ENCODE data around the gene ADAM33. TPM values are rescaled to one million over a fixed set of nuclear protein-coding genes. Genes with fewer than 3 reads are reported as not detected.

Gene ADAM33
- polyA plus RNA-seq, 1 donor = 15.5 TPM

DNA sequence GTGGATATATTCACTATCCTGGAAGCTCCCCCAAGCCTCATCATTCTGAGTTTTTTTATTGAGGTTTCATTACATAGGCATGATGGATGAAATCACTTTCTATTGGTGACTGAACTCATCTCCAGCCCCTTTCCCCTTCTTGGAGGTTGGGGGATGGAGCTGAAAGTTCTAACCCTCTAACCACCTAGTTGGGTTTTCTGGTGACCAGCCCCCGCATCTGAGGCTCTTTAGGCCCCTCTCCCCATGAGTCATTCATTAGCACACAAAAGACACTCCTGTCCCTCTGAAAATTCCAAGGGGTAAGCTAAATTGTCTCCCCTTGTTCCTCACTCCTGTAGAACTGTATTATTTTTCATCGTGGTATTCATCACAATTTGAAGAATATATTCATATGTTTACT, 51.9 kb downstream of the ADAM33 start:
- Histone ChIP-seq H3K9me3 (ENCODE audit: control insufficient read depth, low read depth, low read length) (no peaks in the 10 kb centered on the region), H3K4me1 (ENCODE audit: control insufficient read depth, insufficient read depth, low read length) (no peaks in the 10 kb centered on the region), H3K27ac (ENCODE audit: low read length) (no peak overlapping the region), H3K27me3 (ENCODE audit: control insufficient read depth, insufficient read depth, low read length) (no peaks in the 10 kb centered on the region), H3K36me3 (ENCODE audit: control insufficient read depth, insufficient read depth, low read length) (peaks cover 40% of the 10 kb centered on the region), H3K4me3 (ENCODE audit: low read length) (no peak overlapping the region)
- DNase-seq = no peak
- WGBS (ENCODE audit: insufficient coverage, low lambda C conversion rate) = no CpG with 5 or more reads among the region's 2 CpGs

DNA sequence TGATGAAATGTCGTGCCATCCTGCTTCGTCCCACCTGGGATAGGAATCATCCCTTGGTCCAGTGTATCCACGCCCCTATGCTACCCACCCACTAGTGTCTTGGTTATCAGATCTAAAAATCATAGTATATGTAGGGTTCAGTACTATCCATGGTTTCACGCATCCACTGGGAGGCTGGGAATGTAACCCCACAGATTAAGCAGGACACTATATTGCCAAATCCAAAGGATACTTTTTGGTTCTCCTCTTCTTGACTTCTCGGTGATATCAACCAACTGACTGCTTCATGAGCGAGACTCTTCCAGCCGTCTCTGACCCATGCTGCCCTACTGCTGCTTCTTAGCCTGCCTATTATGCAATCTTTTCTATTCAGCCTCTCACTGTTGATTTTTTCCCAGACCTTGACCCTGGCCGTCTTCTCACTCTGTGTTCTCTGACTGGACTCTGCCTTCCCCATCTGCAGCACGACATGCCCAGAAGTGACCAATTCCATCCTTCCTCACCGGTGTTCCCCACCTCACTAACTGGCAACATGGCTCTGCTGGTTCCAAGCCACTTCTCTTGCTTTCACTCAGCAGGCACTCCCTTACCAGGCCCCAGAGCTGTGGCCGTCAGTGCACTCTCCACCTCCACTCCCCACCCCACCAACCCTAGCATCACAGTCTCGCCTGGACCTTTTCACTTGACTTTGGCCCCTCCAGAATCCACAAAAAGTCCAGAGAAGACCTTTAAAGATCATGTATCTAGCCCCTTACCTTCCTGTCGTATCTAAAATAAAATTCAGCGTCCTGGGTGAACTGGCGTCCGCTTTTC, 53.1 kb downstream of the ADAM33 start:
- Histone ChIP-seq H3K4me1 (ENCODE audit: control insufficient read depth, insufficient read depth, low read length) (no peaks in the 10 kb centered on the region), H3K36me3 (ENCODE audit: control insufficient read depth, insufficient read depth, low read length) (peaks cover 34% of the 10 kb centered on the region), H3K9me3 (ENCODE audit: control insufficient read depth, low read depth, low read length) (no peaks in the 10 kb centered on the region), H3K4me3 (ENCODE audit: low read length) (no peak overlapping the region), H3K27me3 (ENCODE audit: control insufficient read depth, insufficient read depth, low read length) (no peaks in the 10 kb centered on the region), H3K27ac (ENCODE audit: low read length) (no peak overlapping the region)
- no peak for DNase-seq
- WGBS (ENCODE audit: insufficient coverage, low lambda C conversion rate) = 93% methylated on average over 6 of the region's 16 CpGs

DNA sequence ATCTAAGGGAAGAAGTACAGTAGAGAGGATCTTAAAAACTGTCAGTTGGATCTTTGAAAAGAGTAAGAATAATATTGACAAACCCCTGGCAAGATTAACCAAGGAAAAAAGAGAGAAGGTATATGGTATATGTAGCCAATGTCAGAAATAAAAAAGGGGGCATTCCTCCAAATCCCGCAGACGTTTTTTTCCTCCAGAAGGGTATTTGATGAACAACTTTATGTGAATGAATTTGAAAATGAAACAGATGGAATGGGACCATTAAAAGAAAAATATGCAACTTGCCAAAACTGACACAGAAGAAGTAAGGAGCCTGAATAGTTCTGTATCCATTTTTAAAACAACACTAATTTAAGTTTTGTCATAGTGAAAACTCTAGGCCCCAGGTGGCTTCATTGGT, 54.3 kb downstream of the ADAM33 start:
- no CpG with 5 or more reads among the region's 2 CpGs for WGBS (ENCODE audit: insufficient coverage, low lambda C conversion rate)
- Histone ChIP-seq H3K27me3 (ENCODE audit: control insufficient read depth, insufficient read depth, low read length) (no peaks in the 10 kb centered on the region), H3K4me1 (ENCODE audit: control insufficient read depth, insufficient read depth, low read length) (no peaks in the 10 kb centered on the region), H3K27ac (ENCODE audit: low read length) (no peak overlapping the region), H3K4me3 (ENCODE audit: low read length) (no peak overlapping the region), H3K36me3 (ENCODE audit: control insufficient read depth, insufficient read depth, low read length) (peaks cover 35% of the 10 kb centered on the region), H3K9me3 (ENCODE audit: control insufficient read depth, low read depth, low read length) (no peaks in the 10 kb centered on the region)
- no peak for DNase-seq

DNA sequence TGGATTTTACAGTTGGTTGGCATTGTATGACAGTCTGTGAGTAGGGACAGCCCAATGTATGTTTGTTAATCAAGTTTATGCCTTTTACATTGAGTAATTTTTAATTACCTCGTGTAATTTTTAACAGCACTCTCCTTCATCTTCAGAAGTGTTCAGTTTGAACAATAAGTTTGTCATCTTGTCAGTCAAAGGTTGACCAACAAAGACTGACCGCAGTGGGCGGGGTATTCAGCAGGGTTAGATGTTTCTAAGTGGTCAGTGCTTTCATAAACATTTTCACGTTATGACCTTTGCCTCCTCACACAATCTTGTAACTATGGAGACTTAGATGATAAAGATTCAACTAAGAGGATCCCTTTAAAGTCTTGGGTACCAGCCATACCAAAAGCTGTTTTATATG, 59.4 kb downstream of the ADAM33 start:
- Histone ChIP-seq H3K4me3 (ENCODE audit: low read length) (no peak overlapping the region), H3K9me3 (ENCODE audit: control insufficient read depth, low read depth, low read length) (no peaks in the 10 kb centered on the region), H3K36me3 (ENCODE audit: control insufficient read depth, insufficient read depth, low read length) (peaks cover 14% of the 10 kb centered on the region), H3K27ac (ENCODE audit: low read length) (no peak overlapping the region), H3K4me1 (ENCODE audit: control insufficient read depth, insufficient read depth, low read length) (no peaks in the 10 kb centered on the region), H3K27me3 (ENCODE audit: control insufficient read depth, insufficient read depth, low read length) (no peaks in the 10 kb centered on the region)
- no peak for DNase-seq
- 64% methylated on average over 2 of the region's 4 CpGs for WGBS (ENCODE audit: insufficient coverage, low lambda C conversion rate)

DNA sequence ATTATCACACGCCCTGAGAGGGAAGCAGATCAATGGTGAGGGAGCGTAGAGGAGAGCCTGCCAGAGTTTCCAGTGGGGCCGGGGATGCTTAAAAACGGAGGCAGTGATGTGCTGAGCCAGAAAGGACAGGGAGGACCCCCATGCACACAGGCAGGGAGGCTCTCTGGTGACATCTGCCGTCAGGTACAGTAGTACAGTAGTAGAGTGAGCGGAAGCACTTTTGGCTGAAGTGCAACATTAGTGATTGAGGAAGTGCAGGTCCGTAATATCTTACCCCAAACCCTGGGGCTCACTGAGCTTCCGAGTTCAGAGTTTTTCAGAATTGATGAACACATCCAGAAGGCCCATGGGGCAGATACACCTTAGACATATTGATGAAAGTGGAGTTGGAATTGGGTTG, 60.7 kb downstream of the ADAM33 start:
- H3K4me1 ChIP-seq (ENCODE audit: control insufficient read depth, insufficient read depth, low read length) = no peaks in the 10 kb centered on the region
- H3K4me3 ChIP-seq (ENCODE audit: low read length) = no peak overlapping the region
- H3K27ac ChIP-seq (ENCODE audit: low read length) = no peak overlapping the region
- WGBS (ENCODE audit: insufficient coverage, low lambda C conversion rate) = 100% methylated on average over 2 of the region's 8 CpGs
- no peak for DNase-seq
- H3K27me3 ChIP-seq (ENCODE audit: control insufficient read depth, insufficient read depth, low read length) = no peaks in the 10 kb centered on the region
- H3K9me3 ChIP-seq (ENCODE audit: control insufficient read depth, low read depth, low read length) = no peaks in the 10 kb centered on the region
- peaks cover 16% of the 10 kb centered on the region for H3K36me3 ChIP-seq (ENCODE audit: control insufficient read depth, insufficient read depth, low read length)

Other genes with a start within 250 kb of the ADAM33 start
- 89.2 TPM for gene ATRN, start 211.0 kb downstream of the ADAM33 start, polyA plus RNA-seq
- gene GFRA4, start 18.6 kb downstream of the ADAM33 start, polyA plus RNA-seq = not detected
- gene SIGLEC1, start 30.6 kb upstream of the ADAM33 start, polyA plus RNA-seq = 4.3 TPM
- gene HSPA12B, start 50.7 kb upstream of the ADAM33 start, polyA plus RNA-seq = 6.3 TPM
- 20.5 TPM for gene ADISSP, start 85.7 kb upstream of the ADAM33 start, polyA plus RNA-seq
- gene SPEF1, start 99.4 kb upstream of the ADAM33 start, polyA plus RNA-seq = 0.19 TPM
- 57.5 TPM for gene CENPB, start 104.7 kb upstream of the ADAM33 start, polyA plus RNA-seq
- 34.3 TPM for gene CDC25B, start 114.3 kb upstream of the ADAM33 start, polyA plus RNA-seq
- gene AP5S1, start 138.5 kb upstream of the ADAM33 start, polyA plus RNA-seq = 8.2 TPM
- gene MAVS, start 164.8 kb upstream of the ADAM33 start, polyA plus RNA-seq = 28.4 TPM
- gene PANK2, start 207.4 kb upstream of the ADAM33 start, polyA plus RNA-seq = 24.3 TPM